Renal cortical epithelial cell (primary cell): ENCODE measurements around the gene RTF1. TPM values are rescaled to one million over a fixed set of nuclear protein-coding genes. Genes with fewer than 3 reads are reported as not detected.

ENCODE experiments used
- DNase-seq: peaks from one replicate; pipeline ENCODE4 v3.0.0-alpha.2; 2011; ENCODE audit warnings: low read depth
- total RNA-seq: library from RNA; depleted of rRNA; stranded (reverse); fragments of >200 nt; gene quantifications from 2 replicates; pipeline ENCODE4 v1.2.3, GENCODE V29; 2014

The RTF1 gene
- total RNA-seq, 1 donor from 2014 or later: 33.2 TPM

- DNase-seq: no peak
Observed at GRCh38 chr15:41504751-41505492, 88.0 kb downstream of the RTF1 start.

GRCh38 chr15:41505776-41506175, 88.9 kb downstream of the RTF1 start:
- no peak for DNase-seq

GRCh38 chr15:41506796-41507341, 90.0 kb downstream of the RTF1 start:
- DNase-seq: no peak

- peak; percentile 36 for DNase-seq
Observed at GRCh38 chr15:41507820-41508290, 91.0 kb downstream of the RTF1 start.

- no peak for DNase-seq
Observed at GRCh38 chr15:41510728-41511127, 93.8 kb downstream of the RTF1 start.

- DNase-seq: no peak
Observed at GRCh38 chr15:41511331-41511898, 94.5 kb downstream of the RTF1 start.

- DNase-seq: no peak
Observed at GRCh38 chr15:41511899-41512369, 95.0 kb downstream of the RTF1 start.

GRCh38 chr15:41512512-41512939, 95.6 kb downstream of the RTF1 start:
- DNase-seq: no peak

GRCh38 chr15:41512940-41513505, 96.1 kb downstream of the RTF1 start:
- no peak for DNase-seq

- no peak for DNase-seq
Observed at GRCh38 chr15:41513506-41514227, 96.8 kb downstream of the RTF1 start, which contains the start of gene LTK. TSS of gene LTK (minus strand) at chr15:41513827. CDS start at chr15:41513709, 118 bp downstream.

- no peak for DNase-seq
Observed at GRCh38 chr15:41517895-41518449, 101.1 kb downstream of the RTF1 start.

- DNase-seq: no peak
Observed at GRCh38 chr15:41520636-41521035, 103.7 kb downstream of the RTF1 start.

GRCh38 chr15:41521614-41522013, 104.7 kb downstream of the RTF1 start:
- no peak for DNase-seq

- no peak for DNase-seq
Observed at GRCh38 chr15:41523097-41523496, 106.2 kb downstream of the RTF1 start.

GRCh38 chr15:41530363-41530956, 113.6 kb downstream of the RTF1 start:
- DNase-seq: no peak

Other genes starting within 250 kb of the RTF1 start
- gene EXD1, start 186.3 kb upstream of the RTF1 start, total RNA-seq: not detected in 2 replicates
- 130 and 161 TPM in 2 replicates for gene CHP1, start 185.8 kb upstream of the RTF1 start, total RNA-seq
- 0.60 and 6.1 TPM in 2 replicates for gene OIP5, start 84.5 kb upstream of the RTF1 start, total RNA-seq
- gene NUSAP1, start 84.2 kb upstream of the RTF1 start, total RNA-seq: 7.8 and 53.3 TPM in 2 replicates
- gene NDUFAF1, start 14.6 kb upstream of the RTF1 start, total RNA-seq: 45.4 and 49.1 TPM in 2 replicates
- gene ITPKA, start 76.8 kb downstream of the RTF1 start, total RNA-seq: 4.5 and 9.7 TPM in 2 replicates
- gene LTK, start 96.7 kb downstream of the RTF1 start, total RNA-seq: 0.25 and 1.0 TPM in 2 replicates
- 8.7 and 32.0 TPM in 2 replicates for gene RPAP1, start 127.2 kb downstream of the RTF1 start, total RNA-seq
- gene TYRO3, start 142.1 kb downstream of the RTF1 start, total RNA-seq: 6.1 and 11.3 TPM in 2 replicates
- 21.7 and 74.0 TPM in 2 replicates for gene MGA, start 243.3 kb downstream of the RTF1 start, total RNA-seq